ENCODE data around the gene TUBAL3. TPM values are rescaled to one million over a fixed set of nuclear protein-coding genes. Genes with fewer than 3 reads are reported as not detected.

The TUBAL3 gene
- total and polyA plus RNA-seq, 2 donors (not counting 1 experiment from before 2014, with no cell fraction given): not detected

GRCh38 chr10:5364890-5365338, 39.7 kb downstream of the TUBAL3 start, which contains the start of gene UCN3:
TSS of gene UCN3 (plus strand) at chr10:5364966. CDS start at chr10:5373721, 8,755 bp downstream.
- Histone ChIP-seq H3K9ac (ENCODE audit: insufficient read depth, low read length) (no peak within 1 kb of the TSS), H3K4me3 (replicated peaks in 1 of 4; ENCODE audit: control extremely low read depth in 1 of 4, insufficient read depth in 1 of 4, low read depth in 3 of 4, low read length in 4 of 4) (no peak within 1 kb of the TSS)
- no peak for TF ChIP-seq EZH2 (IDR thresholded peaks at IDR 0.05; ENCODE audit: low read length, missing control alignments)
- TF ChIP-seq CTCF (conservative IDR thresholded peaks at IDR 0.05 in 1 of 2, IDR thresholded peaks at IDR 0.05 in 1 of 2; ENCODE audit: low read depth in 1 of 2, low read length in 2 of 2): no peak

GRCh38 chr10:5364374-5364773, 40.3 kb downstream of the TUBAL3 start:
- H3K9ac ChIP-seq (ENCODE audit: insufficient read depth, low read length): no peak overlapping the region
- H3K4me2 ChIP-seq (ENCODE audit: extremely low read depth, insufficient read depth, low read length): no peak overlapping the region
- no peak overlapping the region for H3K4me3 ChIP-seq (replicated peaks in 1 of 4; ENCODE audit: control extremely low read depth in 1 of 4, insufficient read depth in 1 of 4, low read depth in 3 of 4, low read length in 4 of 4)
- H3K4me1 ChIP-seq (ENCODE audit: control insufficient read depth, extremely low read depth, insufficient read depth, low read length): no peaks in the 10 kb centered on the region
- no peak overlapping the region for H3K27ac ChIP-seq (ENCODE audit: insufficient read depth, low read length)
- H3K79me2 ChIP-seq (ENCODE audit: control insufficient read depth, insufficient read depth, low read length): no peaks in the 10 kb centered on the region
- TF ChIP-seq CTCF (conservative IDR thresholded peaks at IDR 0.05 in 1 of 2, IDR thresholded peaks at IDR 0.05 in 1 of 2; ENCODE audit: low read depth in 1 of 2, low read length in 2 of 2): no peak
- no peak for TF ChIP-seq EZH2 (IDR thresholded peaks at IDR 0.05; ENCODE audit: low read length, missing control alignments)
- H3K36me3 ChIP-seq (ENCODE audit: control insufficient read depth, insufficient read depth, low read length): no peaks in the 10 kb centered on the region
- no peaks in the 10 kb centered on the region for H4K20me1 ChIP-seq (ENCODE audit: control insufficient read depth, extremely low read depth, insufficient read depth, low read length)
- no peak overlapping the region for H2AFZ ChIP-seq (ENCODE audit: low read length)
- no peaks in the 10 kb centered on the region for H3K27me3 ChIP-seq (ENCODE audit: control insufficient read depth, insufficient read depth, low read length)
- DNase-seq (ENCODE audit: low read depth in 2 of 2): no peak
- H3K9me3 ChIP-seq (ENCODE audit: control insufficient read depth, insufficient read depth, low read depth, low read length): no peaks in the 10 kb centered on the region

More at GRCh38 chr10:5364890-5365338, 39.7 kb downstream of the TUBAL3 start, which contains the start of gene UCN3:
- Histone ChIP-seq H3K27me3 (ENCODE audit: control insufficient read depth, insufficient read depth, low read length) (no peaks in the 10 kb centered on the region), H3K4me1 (ENCODE audit: control insufficient read depth, extremely low read depth, insufficient read depth, low read length) (no peaks in the 10 kb centered on the region), H3K9me3 (ENCODE audit: control insufficient read depth, insufficient read depth, low read depth, low read length) (no peaks in the 10 kb centered on the region), H3K79me2 (ENCODE audit: control insufficient read depth, insufficient read depth, low read length) (no peaks in the 10 kb centered on the region), H3K36me3 (ENCODE audit: control insufficient read depth, insufficient read depth, low read length) (no peaks in the 10 kb centered on the region), H2AFZ (ENCODE audit: low read length) (no peak within 1 kb of the TSS), H4K20me1 (ENCODE audit: control insufficient read depth, extremely low read depth, insufficient read depth, low read length) (no peaks in the 10 kb centered on the region), H3K4me2 (ENCODE audit: extremely low read depth, insufficient read depth, low read length) (no peak within 1 kb of the TSS), H3K27ac (ENCODE audit: insufficient read depth, low read length) (no peak within 1 kb of the TSS)
- DNase-seq (ENCODE audit: low read depth in 2 of 2): no peak

DNA sequence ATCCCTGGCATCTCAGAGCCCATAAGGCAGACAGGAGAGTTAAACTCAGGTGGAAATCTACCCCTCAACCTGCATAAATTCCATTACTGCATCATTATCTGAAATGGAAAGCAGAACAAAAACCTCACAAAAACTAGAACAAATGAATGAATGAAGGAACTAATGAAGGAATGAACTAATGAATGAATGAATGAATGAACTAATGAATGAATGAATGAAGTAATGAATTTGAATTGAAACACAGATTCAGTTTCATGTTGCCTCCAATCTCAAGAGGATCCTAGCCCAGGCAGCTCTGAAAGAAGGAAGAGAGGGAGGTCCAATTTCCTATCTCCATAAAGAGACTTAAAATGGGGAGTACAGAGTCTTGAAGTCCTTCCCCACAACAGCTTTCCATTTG, 41.8 kb downstream of the TUBAL3 start:
- TF ChIP-seq EZH2 (IDR thresholded peaks at IDR 0.05; ENCODE audit: low read length, missing control alignments): no peak
- TF ChIP-seq CTCF (conservative IDR thresholded peaks at IDR 0.05 in 1 of 2, IDR thresholded peaks at IDR 0.05 in 1 of 2; ENCODE audit: low read depth in 1 of 2, low read length in 2 of 2): no peak
- Histone ChIP-seq H3K79me2 (ENCODE audit: control insufficient read depth, insufficient read depth, low read length) (no peaks in the 10 kb centered on the region), H3K9ac (ENCODE audit: insufficient read depth, low read length) (no peak overlapping the region), H3K27ac (ENCODE audit: insufficient read depth, low read length) (no peak overlapping the region), H4K20me1 (ENCODE audit: control insufficient read depth, extremely low read depth, insufficient read depth, low read length) (no peaks in the 10 kb centered on the region), H3K4me2 (ENCODE audit: extremely low read depth, insufficient read depth, low read length) (no peak overlapping the region), H3K4me3 (replicated peaks in 1 of 4; ENCODE audit: control extremely low read depth in 1 of 4, insufficient read depth in 1 of 4, low read depth in 3 of 4, low read length in 4 of 4) (no peak overlapping the region), H3K4me1 (ENCODE audit: control insufficient read depth, extremely low read depth, insufficient read depth, low read length) (no peaks in the 10 kb centered on the region), H3K27me3 (ENCODE audit: control insufficient read depth, insufficient read depth, low read length) (no peaks in the 10 kb centered on the region), H2AFZ (ENCODE audit: low read length) (no peak overlapping the region), H3K9me3 (ENCODE audit: control insufficient read depth, insufficient read depth, low read depth, low read length) (no peaks in the 10 kb centered on the region), H3K36me3 (ENCODE audit: control insufficient read depth, insufficient read depth, low read length) (no peaks in the 10 kb centered on the region)
- no peak for DNase-seq (ENCODE audit: low read depth in 2 of 2)

Measured in fibroblast of lung (primary cell).